ENCODE measurements around the gene TRMT61B. TPM values are rescaled to one million over a fixed set of nuclear protein-coding genes. Genes with fewer than 3 reads are reported as not detected.

Gene TRMT61B
- total and polyA plus RNA-seq, 2 experiments from 2014 or later: 34.7 to 52.7 TPM

DNA sequence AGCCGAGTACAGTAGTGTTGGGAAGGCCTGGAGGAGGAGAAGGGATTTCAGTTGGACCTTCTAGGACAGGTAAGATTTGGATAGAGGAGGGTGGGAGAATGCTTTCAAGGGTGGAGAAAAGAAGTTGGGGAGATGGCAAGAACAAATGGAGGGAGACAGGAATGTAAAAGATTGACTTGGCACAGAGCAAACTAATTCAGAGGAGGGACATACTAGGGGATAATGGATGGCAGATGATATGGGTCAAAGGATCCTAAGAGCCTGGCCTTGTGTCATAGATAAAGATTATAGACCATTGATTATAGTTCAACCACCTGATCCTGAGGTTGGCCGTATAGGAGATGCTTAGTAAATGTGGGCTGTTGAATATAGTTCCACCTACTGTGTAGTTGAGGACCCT lies 36.7 kb upstream of the TRMT61B start:
- Histone ChIP-seq H2AFZ (no peak overlapping the region), H3K79me2 (replicated peaks; ENCODE audit: insufficient read depth) (peaks cover 100% of the 10 kb centered on the region), H4K20me1 (replicated peaks; ENCODE audit: insufficient read depth) (peaks cover 82% of the 10 kb centered on the region), H3K27me3 (ENCODE audit: insufficient read depth) (no peaks in the 10 kb centered on the region), H3F3A (replicated peaks; ENCODE audit: low read depth) (peaks cover 4% of the 10 kb centered on the region; the same call in 1 of the 2 replicates), H3K4me1 (ENCODE audit: insufficient read depth) (no peaks in the 10 kb centered on the region), H3K36me3 (ENCODE audit: insufficient read depth) (peaks cover 72% of the 10 kb centered on the region), H3K4me2 (no peak overlapping the region), H3K27ac (ENCODE audit: low read depth) (no peak overlapping the region), H3K4me3 (no peak overlapping the region), H3K9me2 (ENCODE audit: insufficient read depth) (no peaks in the 10 kb centered on the region)
- peak overlapping the region; percentile 25; the same call in 1 of the 2 replicates for H3K27ac Mint-ChIP-seq
- ATAC-seq (no peak), DNase-seq (ENCODE audit: low spot score) (no peak)
- H3K9me3 Mint-ChIP-seq: no peaks in the 10 kb centered on the region
- no peaks in the 10 kb centered on the region; the same call in 2 of the 3 replicates for H3K4me1 Mint-ChIP-seq
- peaks cover 92% of the 10 kb centered on the region for H3K36me3 Mint-ChIP-seq (ENCODE audit: low read depth)
- peaks cover 3% of the 10 kb centered on the region for H3K27me3 Mint-ChIP-seq (ENCODE audit: insufficient read depth, low read depth, poor library complexity)
- no peak for TF ChIP-seq REST (IDR thresholded peaks at IDR 0.05; ENCODE audit: unreplicated experiment)
- no peak overlapping the region for H3K4me3 Mint-ChIP-seq

DNA sequence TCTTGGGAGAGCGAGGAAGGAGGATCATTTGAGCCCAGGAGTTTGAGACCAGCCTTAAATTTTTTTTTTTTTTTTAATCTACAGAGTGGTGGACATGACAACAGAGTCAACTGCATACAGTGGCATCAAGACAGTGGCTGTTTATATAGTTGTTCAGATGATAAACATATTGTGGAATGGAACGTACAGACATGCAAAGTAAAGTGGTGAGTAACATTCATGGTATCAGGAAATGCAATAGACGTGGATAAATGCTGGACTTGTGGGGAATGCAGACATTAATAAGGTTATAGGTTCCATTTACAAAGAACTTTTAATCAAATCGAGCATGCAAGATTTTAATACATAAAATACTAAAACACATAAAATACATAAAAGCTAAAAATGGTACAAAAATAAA lies 36.3 kb upstream of the TRMT61B start:
- H3K36me3 Mint-ChIP-seq (ENCODE audit: low read depth): peaks cover 89% of the 10 kb centered on the region
- H3K9me3 Mint-ChIP-seq: no peaks in the 10 kb centered on the region
- Histone ChIP-seq H3K4me2 (no peak overlapping the region), H3K9me2 (ENCODE audit: insufficient read depth) (no peaks in the 10 kb centered on the region), H3K36me3 (ENCODE audit: insufficient read depth) (peaks cover 73% of the 10 kb centered on the region), H4K20me1 (replicated peaks; ENCODE audit: insufficient read depth) (peaks cover 83% of the 10 kb centered on the region), H3F3A (replicated peaks; ENCODE audit: low read depth) (peaks cover 4% of the 10 kb centered on the region; the same call in 1 of the 2 replicates), H2AFZ (no peak overlapping the region), H3K27me3 (ENCODE audit: insufficient read depth) (no peaks in the 10 kb centered on the region), H3K79me2 (replicated peaks; ENCODE audit: insufficient read depth) (peaks cover 100% of the 10 kb centered on the region), H3K27ac (ENCODE audit: low read depth) (no peak overlapping the region), H3K4me1 (ENCODE audit: insufficient read depth) (no peaks in the 10 kb centered on the region), H3K4me3 (no peak overlapping the region)
- H3K4me1 Mint-ChIP-seq: no peaks in the 10 kb centered on the region; the same call in 1 of the 3 replicates
- no peak overlapping the region for H3K27ac Mint-ChIP-seq
- ATAC-seq (no peak), DNase-seq (ENCODE audit: low spot score) (no peak)
- peaks cover 3% of the 10 kb centered on the region for H3K27me3 Mint-ChIP-seq (ENCODE audit: insufficient read depth, low read depth, poor library complexity)
- no peak overlapping the region for H3K4me3 Mint-ChIP-seq
- TF ChIP-seq CREB1 (CRISPR knock-in tag; IDR thresholded peaks at IDR 0.05; ENCODE audit: low read depth) (no peak), JUNB (IDR thresholded peaks at IDR 0.05; ENCODE audit: unreplicated experiment) (no peak), CTCF (conservative IDR thresholded peaks at IDR 0.05; ENCODE audit: low read depth in 2 of 2) (no peak), POLR2AphosphoS5 (IDR thresholded peaks at IDR 0.05; ENCODE audit: low read depth) (no peak), EZH2phosphoT487 (IDR thresholded peaks at IDR 0.05; ENCODE audit: unreplicated experiment) (no peak), EZH2 (IDR thresholded peaks at IDR 0.05; ENCODE audit: low read depth, unreplicated experiment) (no peak), ZNF462 (CRISPR knock-in tag; IDR thresholded peaks at IDR 0.05) (no peak), ETS1 (IDR thresholded peaks at IDR 0.05) (no peak)
